Liver (tissue), 2 donors: Measurements from ENCODE around the gene SEPTIN2.

Source experiments
- ATF3 ChIP-seq: IDR thresholded peaks from 2 replicates; pipeline ENCODE4 v1.6.1; 2016; ENCODE audit warnings: antibody characterized with exemption
- MAX ChIP-seq: IDR thresholded peaks from 2 replicates; pipeline ENCODE4 v1.6.1; 2016; ENCODE audit warnings: antibody characterized with exemption
- REST ChIP-seq: IDR thresholded peaks from 2 replicates; pipeline ENCODE4 v1.6.1; 2016; ENCODE audit warnings: antibody characterized with exemption, mild to moderate bottlenecking
- donor health status: healthy.

- TF ChIP-seq MAX: no peak
- TF ChIP-seq REST: no peak
- TF ChIP-seq ATF3: no peak
Observed at GRCh38 chr2:241376808-241377207, 61.1 kb downstream of the SEPTIN2 start.
